ENCODE results near the gene IQCF5. TPM values are rescaled to one million over a fixed set of nuclear protein-coding genes. Genes with fewer than 3 reads are reported as not detected.

Gene IQCF5
- not detected in 2 replicates for total RNA-seq

DNA sequence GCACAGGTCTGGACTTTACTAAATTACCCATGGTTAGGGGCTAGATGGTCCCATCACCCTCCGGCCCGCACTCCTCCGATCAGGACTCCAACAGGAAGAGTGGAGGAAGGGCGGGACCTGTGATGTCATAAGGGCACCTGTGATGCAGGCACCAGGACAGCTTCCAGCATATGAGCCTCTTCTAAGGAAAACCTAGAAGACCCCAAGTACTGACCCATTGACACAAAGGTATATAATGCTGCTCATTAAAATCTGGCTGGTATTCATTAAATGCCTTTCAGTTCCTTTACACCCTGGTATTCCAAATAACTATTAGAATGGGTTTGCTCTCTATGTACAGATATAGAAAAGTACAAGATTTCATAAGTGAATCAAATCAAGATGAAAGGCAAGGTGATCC, at the start of gene IQCF5:
Gene IQCF5, minus strand, starts transcription at position 101 of the 400 bp plus-strand sequence. Its CDS starts 70 bp downstream, at position 31.

DNA sequence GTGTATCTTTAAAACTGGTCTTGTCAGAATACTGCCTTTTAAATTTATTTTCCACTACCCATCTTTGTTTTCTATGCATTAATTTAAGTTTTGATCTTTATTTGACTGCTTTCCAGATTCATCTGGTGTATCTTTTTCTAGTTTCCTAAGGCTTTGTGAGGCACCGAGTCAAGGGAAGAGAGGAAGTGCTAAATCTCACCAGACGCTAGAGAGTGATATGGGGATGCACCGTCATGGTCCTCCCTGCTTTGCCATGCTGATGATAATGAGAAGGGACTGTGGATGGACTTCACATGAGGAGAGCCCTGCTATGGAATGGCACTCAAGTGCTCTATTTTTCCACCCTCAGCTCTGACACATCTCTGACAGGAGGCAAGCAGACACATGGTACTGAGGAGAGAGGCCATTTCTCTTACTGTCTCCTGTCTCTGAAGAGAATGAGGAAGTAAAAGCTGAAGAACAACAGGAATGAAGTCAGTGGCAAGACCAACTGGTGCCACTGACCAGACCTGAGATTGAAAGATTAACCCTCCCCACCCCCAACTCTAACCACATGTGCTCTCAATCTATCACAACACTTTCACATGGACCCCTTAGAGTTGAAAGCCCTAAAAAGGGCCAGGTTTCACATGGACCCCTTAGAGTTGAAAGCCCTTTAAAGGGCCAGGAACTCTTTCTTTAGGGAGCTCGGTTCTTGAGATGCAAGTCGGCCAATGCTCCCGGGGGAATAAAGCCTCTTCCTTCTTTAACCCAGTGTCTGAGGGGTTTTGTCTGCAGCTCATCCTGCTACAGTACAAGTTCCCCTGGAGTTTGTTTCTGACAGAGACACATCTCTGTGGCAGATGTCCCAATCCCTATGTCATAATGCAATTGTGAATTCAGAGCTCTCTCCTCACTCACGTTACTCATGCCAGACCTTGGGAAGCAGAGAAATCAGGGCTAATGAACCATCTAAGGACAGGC, 14.4 kb downstream of the IQCF5 start, which contains the start of gene IQCF2:
Gene IQCF2, plus strand, starts transcription at position 913 of the 963 bp plus-strand sequence. CDS start 52 bp downstream, outside the sequence.

Other genes starting within 250 kb of the IQCF5 start
- 70.7 and 101 TPM in 2 replicates for gene TEX264, start 204.3 kb downstream of the IQCF5 start, total RNA-seq
- 0.16 TPM in 1 of 2 replicates, not detected in the other for gene GRM2, start 168.5 kb downstream of the IQCF5 start, total RNA-seq
- gene IQCF6, start 96.4 kb downstream of the IQCF5 start, total RNA-seq: not detected in 2 replicates
- not detected in 2 replicates for gene IQCF2, start 14.0 kb downstream of the IQCF5 start, total RNA-seq
- not detected in 2 replicates for gene IQCF1, start 27.8 kb upstream of the IQCF5 start, total RNA-seq
- gene RRP9, start 66.3 kb upstream of the IQCF5 start, total RNA-seq: 19.0 and 38.0 TPM in 2 replicates
- 10.8 and 19.9 TPM in 2 replicates for gene PARP3, start 66.8 kb upstream of the IQCF5 start, total RNA-seq
- gene GPR62, start 79.8 kb upstream of the IQCF5 start, total RNA-seq: 0.25 and 0.49 TPM in 2 replicates
- 68.7 and 81.2 TPM in 2 replicates for gene PCBP4, start 91.9 kb upstream of the IQCF5 start, total RNA-seq
- gene ABHD14B, start 98.4 kb upstream of the IQCF5 start, total RNA-seq: 26.1 and 81.4 TPM in 2 replicates
- gene ABHD14A, start 99.5 kb upstream of the IQCF5 start, total RNA-seq: 24.8 and 44.9 TPM in 2 replicates
- gene ACY1, start 107.9 kb upstream of the IQCF5 start, total RNA-seq: 50.8 and 54.1 TPM in 2 replicates
- 1,554 and 1,953 TPM in 2 replicates for gene RPL29, start 120.3 kb upstream of the IQCF5 start, total RNA-seq
- gene DUSP7, start 181.0 kb upstream of the IQCF5 start, total RNA-seq: 25.4 and 32.1 TPM in 2 replicates

All from mesangial cell (primary cell).